WERI-Rb-1 (cell line): ENCODE measurements around the gene ABHD16B.
A peak's percentile ranks its signal among the peaks of the same experiment; 100 is the strongest.

Experiments
- DNase-seq: peaks from one replicate; pipeline ENCODE4 v3.0.0-alpha.2; 2020
- H3K27ac ChIP-seq: fragments of 250-450 bp; sonication (Bioruptor Pico); 2 replicates; pipeline ENCODE4 v1.5.1; 2020; ENCODE audit warnings: mild to moderate bottlenecking, moderate library complexity
- H3K27me3 ChIP-seq: fragments of 250-450 bp; sonication (Bioruptor Pico); 2 replicates; pipeline ENCODE4 v1.5.1; 2021; ENCODE audit warnings: mild to moderate bottlenecking, low read depth, moderate library complexity; ENCODE audit not compliant: insufficient read depth, severe bottlenecking
- H3K36me3 ChIP-seq: fragments of 250-450 bp; sonication (Bioruptor Pico); 2 replicates; pipeline ENCODE4 v1.5.1; 2020; ENCODE audit warnings: mild to moderate bottlenecking, moderate library complexity
- H3K4me3 ChIP-seq: 2 replicates; pipeline ENCODE4 v1.5.1; 2011; ENCODE audit warnings: low read depth, mild to moderate bottlenecking, control low read depth, low read length
- H3K9me3 ChIP-seq: fragments of 250-450 bp; sonication (Bioruptor Pico); 2 replicates; pipeline ENCODE4 v1.5.1; 2021; ENCODE audit warnings: mild to moderate bottlenecking, moderate library complexity; ENCODE audit not compliant: severe bottlenecking
- TF ChIP-seq, protein P1 (sequence below): IDR thresholded peaks from 2 replicates; pipeline ENCODE4 v1.5.1; 2011; ENCODE audit warnings: low read depth, mild to moderate bottlenecking, control low read depth, inconsistent platforms, low read length

The ABHD16B gene

GRCh38 chr20:63896264-63897105, 35.2 kb downstream of the ABHD16B start:
- TF ChIP-seq, protein P1, sequence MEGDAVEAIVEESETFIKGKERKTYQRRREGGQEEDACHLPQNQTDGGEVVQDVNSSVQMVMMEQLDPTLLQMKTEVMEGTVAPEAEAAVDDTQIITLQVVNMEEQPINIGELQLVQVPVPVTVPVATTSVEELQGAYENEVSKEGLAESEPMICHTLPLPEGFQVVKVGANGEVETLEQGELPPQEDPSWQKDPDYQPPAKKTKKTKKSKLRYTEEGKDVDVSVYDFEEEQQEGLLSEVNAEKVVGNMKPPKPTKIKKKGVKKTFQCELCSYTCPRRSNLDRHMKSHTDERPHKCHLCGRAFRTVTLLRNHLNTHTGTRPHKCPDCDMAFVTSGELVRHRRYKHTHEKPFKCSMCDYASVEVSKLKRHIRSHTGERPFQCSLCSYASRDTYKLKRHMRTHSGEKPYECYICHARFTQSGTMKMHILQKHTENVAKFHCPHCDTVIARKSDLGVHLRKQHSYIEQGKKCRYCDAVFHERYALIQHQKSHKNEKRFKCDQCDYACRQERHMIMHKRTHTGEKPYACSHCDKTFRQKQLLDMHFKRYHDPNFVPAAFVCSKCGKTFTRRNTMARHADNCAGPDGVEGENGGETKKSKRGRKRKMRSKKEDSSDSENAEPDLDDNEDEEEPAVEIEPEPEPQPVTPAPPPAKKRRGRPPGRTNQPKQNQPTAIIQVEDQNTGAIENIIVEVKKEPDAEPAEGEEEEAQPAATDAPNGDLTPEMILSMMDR: no peak
- DNase-seq: peak; percentile 21
- Histone ChIP-seq H3K36me3 (no peaks in the 10 kb centered on the region; the same call in none of the 2 replicates), H3K9me3 (no peaks in the 10 kb centered on the region), H3K27ac (peak overlapping the region; percentile 75), H3K4me3 (peak overlapping the region; percentile 62), H3K27me3 (no peaks in the 10 kb centered on the region)

- H3K36me3 ChIP-seq: no peaks in the 10 kb centered on the region; the same call in none of the 2 replicates
- TF ChIP-seq, protein P1: no peak
- peak overlapping the region; percentile 75 for H3K27ac ChIP-seq
- no peaks in the 10 kb centered on the region for H3K27me3 ChIP-seq
- no peak for DNase-seq
- H3K9me3 ChIP-seq: no peaks in the 10 kb centered on the region
- H3K4me3 ChIP-seq: no peak overlapping the region
Observed at GRCh38 chr20:63897978-63898561, 36.8 kb downstream of the ABHD16B start.

- TF ChIP-seq, protein P1: no peak
- H3K27ac ChIP-seq: peak overlapping the region; percentile 75
- no peaks in the 10 kb centered on the region for H3K9me3 ChIP-seq
- no peak overlapping the region for H3K4me3 ChIP-seq
- no peaks in the 10 kb centered on the region; the same call in none of the 2 replicates for H3K36me3 ChIP-seq
- no peaks in the 10 kb centered on the region for H3K27me3 ChIP-seq
- peak; percentile 61 for DNase-seq
Observed at GRCh38 chr20:63898882-63899558, 37.7 kb downstream of the ABHD16B start.

DNA sequence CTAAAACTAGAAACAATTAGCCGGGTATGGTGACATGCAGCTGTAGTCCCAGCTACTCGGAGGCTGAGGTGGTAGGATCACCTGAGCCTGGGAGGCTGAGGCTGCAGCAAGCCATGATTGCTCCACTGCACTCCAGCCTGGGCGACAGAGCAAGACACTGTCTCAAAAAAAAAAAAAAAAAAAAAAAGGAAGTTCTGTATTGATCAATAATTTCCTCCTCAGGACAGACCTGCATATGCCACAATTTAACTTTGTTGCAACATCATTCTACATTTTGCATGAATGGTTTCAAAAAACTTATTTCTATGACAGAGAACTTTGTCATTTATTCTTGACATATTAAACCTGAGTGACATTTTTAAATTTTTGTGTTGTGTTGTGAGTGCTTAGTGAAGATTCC, 39.1 kb downstream of the ABHD16B start:
- peak overlapping the region; percentile 60; the same call in 1 of the 2 replicates for H3K27ac ChIP-seq
- TF ChIP-seq, protein P1: no peak
- H3K4me3 ChIP-seq: no peak overlapping the region
- H3K27me3 ChIP-seq: no peaks in the 10 kb centered on the region
- no peaks in the 10 kb centered on the region for H3K9me3 ChIP-seq
- no peaks in the 10 kb centered on the region; the same call in none of the 2 replicates for H3K36me3 ChIP-seq
- no peak for DNase-seq

GRCh38 chr20:63903796-63904561, 42.7 kb downstream of the ABHD16B start:
- TF ChIP-seq, protein P1: no peak
- Histone ChIP-seq H3K27ac (no peak overlapping the region), H3K27me3 (no peaks in the 10 kb centered on the region), H3K9me3 (no peaks in the 10 kb centered on the region), H3K36me3 (no peaks in the 10 kb centered on the region), H3K4me3 (no peak overlapping the region)
- DNase-seq: no peak
